H1 (cell line): ENCODE measurements around the gene RIPOR2.

Source experiments
- CREB1 ChIP-seq: IDR thresholded peaks from 2 replicates; pipeline ENCODE4 v1.6.1; 2012; ENCODE audit warnings: inconsistent platforms
- CTCF ChIP-seq, 3 experiments: IDR thresholded peaks; 1 replicate in 2 of 3; 2 replicates in 1 of 3; pipeline versions ENCODE4 v1.5.1 to v1.6.1; 2011; ENCODE audit warnings: low read length in 3 of 3, mild to moderate bottlenecking in 3 of 3, inconsistent platforms in 2 of 3, low read depth in 1 of 3, moderate library complexity in 1 of 3; ENCODE audit not compliant: insufficient read depth in 1 of 3; ENCODE audit errors: control extremely low read depth in 1 of 3
- EZH2 ChIP-seq: fragments of 200-600 bp; sonication (generic); IDR thresholded peaks from 2 replicates; pipeline ENCODE4 v1.7.1; 2012; ENCODE audit warnings: low read depth, mild to moderate bottlenecking, moderate library complexity, low read length, inconsistent platforms; ENCODE audit not compliant: severe bottlenecking
- SP2 ChIP-seq: IDR thresholded peaks from 2 replicates; pipeline ENCODE4 v1.6.1; 2012; ENCODE audit warnings: mild to moderate bottlenecking, low read length, inconsistent platforms

- TF ChIP-seq CTCF (IDR thresholded peaks at IDR 0.05; ENCODE audit: control extremely low read depth in 1 of 3, insufficient read depth in 1 of 3, low read depth in 1 of 3, low read length in 3 of 3) (no peak), EZH2 (no peak), CREB1 (no peak), SP2 (no peak)
Measured at GRCh38 chr6:24829657-24830056, 106.1 kb downstream of the RIPOR2 start.
